Colonic mucosa (tissue), 4 donors: ENCODE data around the gene ADK. TPM values are rescaled to one million over a fixed set of nuclear protein-coding genes. Genes with fewer than 3 reads are reported as not detected.

Source experiments
- DNase-seq: peaks from one replicate; pipeline ENCODE4 v3.0.0-alpha.2; 2020
- H3K27ac ChIP-seq: fragments of 200-600 bp; one replicate; pipeline ENCODE4 v1.8.0; 2021
- H3K27me3 ChIP-seq: fragments of 200-600 bp; one replicate; pipeline ENCODE4 v1.8.0; 2021
- H3K36me3 ChIP-seq: fragments of 200-600 bp; one replicate; pipeline ENCODE4 v1.8.0; 2021
- H3K4me1 ChIP-seq: fragments of 200-600 bp; one replicate; pipeline ENCODE4 v1.8.0; 2021; ENCODE audit warnings: mild to moderate bottlenecking
- H3K4me3 ChIP-seq: fragments of 200-600 bp; one replicate; pipeline ENCODE4 v1.8.0; 2021
- H3K9ac ChIP-seq, 2 donors: one replicate each; pipeline ENCODE4 v1.7.0; 2013; ENCODE audit warnings: control low read depth in 2 of 2, low read depth in 2 of 2, low read length in 2 of 2
- H3K9me3 ChIP-seq: fragments of 200-600 bp; one replicate; pipeline ENCODE4 v1.8.0; 2021
- intact Hi-C: fragments of 100-400 bp; cut with DNase I; formaldehyde crosslinking; loops from one replicate; pipeline ENCODE4 v1.14.1; 2022
- total RNA-seq, 2 donors: library from RNA; stranded (reverse); fragmentation: NEBNext Ultra II Directional in 1 of 2; extraction: Animal tissue kit (Norgen Biotek cat#: 25700) in 1 of 2; gene quantifications; one replicate each; pipeline ENCODE4 v1.2.1, GENCODE V29; 2021
- TF ChIP-seq, protein P1 (sequence below): fragments of 200-600 bp; IDR thresholded peaks from one replicate; pipeline ENCODE4 v1.8.0; 2022; ENCODE audit warnings: antibody characterized with exemption, mild to moderate bottlenecking
- donor health status: healthy.
- donor health status: DM: no; HTN: no; CAD: no.
- donor health status: DM: no; HTN: no; CAD: no.

The ADK gene
- total RNA-seq, 2 donors from 2014 or later: 20.2 to 27.6 TPM

DNA sequence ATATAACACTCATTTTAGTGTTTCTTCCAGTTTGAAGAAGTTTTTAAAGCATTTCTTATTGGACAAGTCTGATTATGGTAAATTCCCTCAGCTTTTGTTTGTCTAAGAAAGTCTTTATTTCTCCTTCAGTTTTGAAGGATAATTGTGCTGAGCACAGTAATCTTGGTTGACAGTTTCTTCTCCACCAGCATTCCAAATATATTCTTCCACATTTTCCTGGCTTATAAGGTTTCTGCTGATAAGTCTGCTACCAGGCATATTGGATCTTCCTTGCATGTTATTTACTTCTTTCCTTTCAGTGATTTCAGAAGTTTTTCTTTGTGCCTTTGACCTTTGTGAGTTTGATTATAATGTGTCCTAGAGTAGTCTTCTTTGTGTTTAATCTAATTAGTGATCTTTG is 210.7 kb downstream of the ADK start:
- Histone ChIP-seq H3K4me3 (no peak overlapping the region), H3K9me3 (no peaks in the 10 kb centered on the region), H3K9ac (no peak overlapping the region), H3K27ac (no peak overlapping the region), H3K27me3 (no peaks in the 10 kb centered on the region), H3K36me3 (no peaks in the 10 kb centered on the region), H3K4me1 (no peaks in the 10 kb centered on the region)
- intact Hi-C loops: no loop called here
- TF ChIP-seq, protein P1, sequence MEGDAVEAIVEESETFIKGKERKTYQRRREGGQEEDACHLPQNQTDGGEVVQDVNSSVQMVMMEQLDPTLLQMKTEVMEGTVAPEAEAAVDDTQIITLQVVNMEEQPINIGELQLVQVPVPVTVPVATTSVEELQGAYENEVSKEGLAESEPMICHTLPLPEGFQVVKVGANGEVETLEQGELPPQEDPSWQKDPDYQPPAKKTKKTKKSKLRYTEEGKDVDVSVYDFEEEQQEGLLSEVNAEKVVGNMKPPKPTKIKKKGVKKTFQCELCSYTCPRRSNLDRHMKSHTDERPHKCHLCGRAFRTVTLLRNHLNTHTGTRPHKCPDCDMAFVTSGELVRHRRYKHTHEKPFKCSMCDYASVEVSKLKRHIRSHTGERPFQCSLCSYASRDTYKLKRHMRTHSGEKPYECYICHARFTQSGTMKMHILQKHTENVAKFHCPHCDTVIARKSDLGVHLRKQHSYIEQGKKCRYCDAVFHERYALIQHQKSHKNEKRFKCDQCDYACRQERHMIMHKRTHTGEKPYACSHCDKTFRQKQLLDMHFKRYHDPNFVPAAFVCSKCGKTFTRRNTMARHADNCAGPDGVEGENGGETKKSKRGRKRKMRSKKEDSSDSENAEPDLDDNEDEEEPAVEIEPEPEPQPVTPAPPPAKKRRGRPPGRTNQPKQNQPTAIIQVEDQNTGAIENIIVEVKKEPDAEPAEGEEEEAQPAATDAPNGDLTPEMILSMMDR: no peak
- DNase-seq: no peak

DNA sequence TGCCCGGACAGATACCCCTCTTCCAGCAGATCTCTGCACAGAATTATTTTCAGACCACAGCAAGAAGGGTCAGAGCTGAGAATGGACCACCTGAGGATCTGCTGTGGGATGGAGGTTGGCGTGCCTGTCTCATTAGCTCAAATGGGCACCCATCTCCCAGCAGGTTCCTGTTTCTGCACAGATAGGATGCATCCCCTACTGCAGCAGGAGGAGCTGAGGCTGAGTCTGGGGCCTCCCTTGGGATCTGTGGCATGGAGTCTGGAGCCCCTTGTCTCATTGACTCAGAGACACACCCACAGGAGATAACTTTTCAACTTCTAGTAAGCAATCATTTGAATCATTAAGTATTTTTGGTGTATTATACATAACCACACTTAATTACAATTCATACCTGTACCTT is 212.7 kb downstream of the ADK start:
- Histone ChIP-seq H3K27ac (no peak overlapping the region), H3K36me3 (no peaks in the 10 kb centered on the region), H3K27me3 (no peaks in the 10 kb centered on the region), H3K4me3 (no peak overlapping the region), H3K4me1 (no peaks in the 10 kb centered on the region), H3K9me3 (no peaks in the 10 kb centered on the region), H3K9ac (no peak overlapping the region)
- TF ChIP-seq, protein P1: no peak
- DNase-seq: no peak
- intact Hi-C loops: no loop called here

DNA sequence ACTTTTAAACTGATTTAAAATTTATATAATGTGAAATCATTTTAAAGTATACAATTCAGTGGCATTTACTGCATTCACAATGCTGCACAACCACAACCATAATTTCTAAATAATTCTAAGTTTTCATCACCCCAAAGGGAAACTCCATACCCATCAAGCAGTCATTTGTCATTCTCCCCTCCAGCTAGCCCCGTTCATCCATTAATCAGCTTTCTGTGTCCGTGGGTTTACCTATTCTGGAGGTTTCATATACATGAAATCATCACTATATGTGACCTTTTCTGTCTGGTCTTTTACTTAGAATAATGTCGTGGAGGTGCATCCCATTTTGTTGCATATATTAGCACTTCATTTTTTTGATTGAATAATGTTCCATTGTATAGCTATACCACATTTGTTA is 214.1 kb downstream of the ADK start:
- TF ChIP-seq, protein P1: no peak
- H3K9me3 ChIP-seq: no peaks in the 10 kb centered on the region
- no peaks in the 10 kb centered on the region for H3K36me3 ChIP-seq
- no peak for DNase-seq
- H3K27ac ChIP-seq: no peak overlapping the region
- H3K4me3 ChIP-seq: no peak overlapping the region
- no peaks in the 10 kb centered on the region for H3K4me1 ChIP-seq
- no peak overlapping the region for H3K9ac ChIP-seq
- intact Hi-C loops: no loop called here
- H3K27me3 ChIP-seq: no peaks in the 10 kb centered on the region

DNA sequence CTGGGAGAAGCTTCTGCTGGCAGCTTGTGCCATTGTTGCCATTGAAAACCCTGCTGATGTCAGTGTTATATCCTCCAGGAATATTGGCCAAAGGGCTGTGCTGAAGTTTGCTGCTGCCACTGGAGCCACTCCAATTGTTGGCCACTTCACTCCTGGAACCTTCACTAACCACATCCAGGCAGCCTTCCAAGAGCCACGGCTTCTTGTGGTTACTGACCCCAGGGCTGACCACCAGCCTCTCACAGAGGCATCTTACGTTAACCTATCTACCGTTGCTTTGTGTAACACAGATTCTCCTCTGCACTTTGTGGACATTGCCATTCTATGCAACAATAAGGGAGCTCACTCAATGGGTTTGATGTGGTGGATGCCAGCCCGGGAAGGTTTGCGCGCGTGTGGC is 220.7 kb downstream of the ADK start:
- TF ChIP-seq, protein P1: no peak

DNA sequence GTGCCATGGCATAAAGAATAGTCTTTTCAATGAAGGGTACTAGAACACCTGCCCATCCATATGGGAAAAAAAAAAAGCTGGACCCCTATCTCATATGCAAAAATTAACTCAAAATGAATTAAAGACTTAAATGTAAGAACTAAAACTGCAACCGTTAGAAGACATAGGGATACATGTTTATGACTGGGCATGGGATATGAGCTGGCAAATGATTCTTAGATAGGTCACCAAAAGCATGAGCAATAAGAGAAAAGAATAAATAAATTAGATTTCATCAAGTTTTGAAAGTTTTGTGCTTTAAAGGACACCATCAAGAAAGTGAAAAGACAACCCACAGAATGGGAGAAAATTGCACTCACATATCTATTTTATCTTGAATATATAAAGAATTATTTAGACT is 222.0 kb downstream of the ADK start:
- Histone ChIP-seq H3K27me3 (no peaks in the 10 kb centered on the region), H3K9me3 (no peaks in the 10 kb centered on the region), H3K4me1 (no peaks in the 10 kb centered on the region), H3K27ac (no peak overlapping the region), H3K9ac (no peak overlapping the region), H3K36me3 (no peaks in the 10 kb centered on the region), H3K4me3 (no peak overlapping the region)
- TF ChIP-seq, protein P1: no peak
- intact Hi-C loops: no loop called here
- DNase-seq: no peak

More for the DNA sequence above, 220.7 kb downstream of the ADK start:
- Histone ChIP-seq H3K9ac (no peak overlapping the region), H3K4me3 (no peak overlapping the region), H3K27me3 (no peaks in the 10 kb centered on the region), H3K27ac (no peak overlapping the region), H3K36me3 (no peaks in the 10 kb centered on the region), H3K4me1 (no peaks in the 10 kb centered on the region), H3K9me3 (no peaks in the 10 kb centered on the region)
- DNase-seq: no peak
- intact Hi-C loops: no loop called here

DNA sequence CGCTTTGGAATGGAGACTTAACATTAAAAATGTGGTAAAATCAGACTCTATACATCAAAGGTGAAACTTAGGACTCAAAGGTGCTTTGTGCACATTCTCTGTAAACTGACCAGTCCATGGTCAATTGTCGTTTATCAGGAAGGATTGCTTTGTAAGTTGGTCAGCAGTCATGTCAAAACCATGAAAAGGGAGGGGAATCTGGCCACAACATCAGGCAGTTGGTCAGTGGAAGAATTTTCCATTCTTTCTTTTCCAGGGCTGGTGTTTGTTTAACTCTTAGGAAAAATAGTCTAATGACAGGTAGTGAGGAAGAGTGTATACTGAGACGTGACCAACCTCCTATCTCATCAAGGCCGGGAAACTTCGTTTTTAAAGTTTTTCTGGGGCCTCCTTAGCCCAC is 226.5 kb downstream of the ADK start:
- no peak overlapping the region for H3K27ac ChIP-seq
- TF ChIP-seq, protein P1: no peak
- H3K4me3 ChIP-seq: no peak overlapping the region
- H3K4me1 ChIP-seq: no peaks in the 10 kb centered on the region
- no peaks in the 10 kb centered on the region for H3K9me3 ChIP-seq
- no peaks in the 10 kb centered on the region for H3K36me3 ChIP-seq
- intact Hi-C loops: no loop called here
- DNase-seq: no peak
- no peaks in the 10 kb centered on the region for H3K27me3 ChIP-seq
- H3K9ac ChIP-seq: no peak overlapping the region
